NCI-H446 (cell line): ENCODE measurements around the gene CRYBG1.
"Not testable (repeated sequence)": the region's sequence is repeated elsewhere in the genome, so short reads cannot be mapped to it uniquely, and the experiment has no call there.

Experiments
- DNase-seq, 2 experiments: peaks; one replicate each; lab custom pipeline; 2025; lab: John Stamatoyannopoulos, UW

The CRYBG1 gene

GRCh38 chr6:106528521-106528920, 168.0 kb downstream of the CRYBG1 start:
- DNase-seq: no peak

GRCh38 chr6:106529438-106529837, 168.9 kb downstream of the CRYBG1 start:
- no peak for DNase-seq

- no peak for DNase-seq
Measured at GRCh38 chr6:106530026-106530425, 169.5 kb downstream of the CRYBG1 start.

- DNase-seq: no peak
Measured at GRCh38 chr6:106530502-106530901, 170.0 kb downstream of the CRYBG1 start.

- no peak for DNase-seq
Measured at GRCh38 chr6:106533054-106533453, 172.5 kb downstream of the CRYBG1 start.

- no peak for DNase-seq
Measured at GRCh38 chr6:106534004-106534403, 173.5 kb downstream of the CRYBG1 start.

- DNase-seq: no peak
Measured at GRCh38 chr6:106534564-106534982, 174.1 kb downstream of the CRYBG1 start.

GRCh38 chr6:106535012-106535411, 174.5 kb downstream of the CRYBG1 start:
- no peak for DNase-seq

GRCh38 chr6:106536357-106536756, 175.8 kb downstream of the CRYBG1 start:
- no peak for DNase-seq

- no peak for DNase-seq
Measured at GRCh38 chr6:106536851-106537250, 176.3 kb downstream of the CRYBG1 start.

GRCh38 chr6:106537662-106538061, 177.1 kb downstream of the CRYBG1 start:
- DNase-seq: no peak

- DNase-seq: no peak
Measured at GRCh38 chr6:106538145-106538544, 177.6 kb downstream of the CRYBG1 start.

GRCh38 chr6:106539936-106540335, 179.4 kb downstream of the CRYBG1 start:
- no peak for DNase-seq

GRCh38 chr6:106540432-106540831, 179.9 kb downstream of the CRYBG1 start:
- no peak for DNase-seq

GRCh38 chr6:106540907-106541306, 180.4 kb downstream of the CRYBG1 start:
- no peak for DNase-seq

GRCh38 chr6:106546261-106546690, 185.8 kb downstream of the CRYBG1 start:
- no peak for DNase-seq

GRCh38 chr6:106546691-106547414, 186.3 kb downstream of the CRYBG1 start:
- DNase-seq: no peak

- DNase-seq: no peak
Measured at GRCh38 chr6:106547601-106548453, 187.3 kb downstream of the CRYBG1 start.

- DNase-seq: not testable (repeated sequence)
Measured at GRCh38 chr6:106548926-106549455, 188.5 kb downstream of the CRYBG1 start.

GRCh38 chr6:106549521-106549920, 189.0 kb downstream of the CRYBG1 start:
- DNase-seq: no peak

- DNase-seq: no peak
Measured at GRCh38 chr6:106551155-106551554, 190.6 kb downstream of the CRYBG1 start.

- no peak for DNase-seq
Measured at GRCh38 chr6:106553440-106553839, 192.9 kb downstream of the CRYBG1 start.

- DNase-seq: no peak
Measured at GRCh38 chr6:106555767-106556166, 195.2 kb downstream of the CRYBG1 start.
